Fibroblast of gingiva (primary cell): ENCODE data around the gene UBTD2.
A peak's percentile ranks its signal among the peaks of the same experiment; 100 is the strongest.
"Not testable (repeated sequence)": the region's sequence is repeated elsewhere in the genome, so short reads cannot be mapped to it uniquely, and the experiment has no call there.

Experiments used
- DNase-seq: peaks from one replicate; pipeline ENCODE4 v3.0.0-alpha.2; 2011; ENCODE audit warnings: low read depth

UBTD2 gene

DNA sequence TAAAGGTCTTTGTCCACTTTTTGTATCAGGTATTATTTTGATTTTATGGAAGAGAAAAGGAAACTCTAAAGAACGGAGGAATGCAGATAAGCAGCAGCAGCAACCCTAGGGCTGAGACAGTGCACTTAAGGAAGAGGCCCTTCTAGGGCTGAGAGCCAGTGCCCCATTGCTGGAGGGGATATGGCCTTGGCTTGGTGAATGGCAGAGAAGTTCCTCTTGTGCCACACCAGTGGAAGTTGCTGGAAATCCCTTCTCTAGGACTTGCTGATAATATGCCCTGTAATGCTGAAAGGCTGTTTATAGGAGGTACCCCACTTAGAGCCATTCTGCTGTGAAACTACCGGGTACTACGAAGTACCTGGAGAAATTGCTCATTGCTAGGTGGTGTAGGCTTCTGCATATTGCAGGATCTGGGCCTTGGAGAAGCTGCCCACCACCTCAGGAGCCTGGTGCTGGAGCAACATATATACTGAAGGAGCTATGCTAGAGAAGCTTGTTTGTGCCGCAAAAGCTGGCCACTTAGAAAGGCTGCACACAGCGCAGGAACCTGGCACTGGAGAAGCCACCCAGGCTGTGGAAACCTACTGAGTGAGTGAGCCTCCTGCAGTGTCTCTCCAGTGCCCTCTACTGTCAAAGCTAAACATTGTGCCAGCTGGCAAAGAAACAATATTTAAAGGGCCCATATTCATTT, 9.6 kb upstream of the UBTD2 start:
- peak; percentile 75 for DNase-seq

DNA sequence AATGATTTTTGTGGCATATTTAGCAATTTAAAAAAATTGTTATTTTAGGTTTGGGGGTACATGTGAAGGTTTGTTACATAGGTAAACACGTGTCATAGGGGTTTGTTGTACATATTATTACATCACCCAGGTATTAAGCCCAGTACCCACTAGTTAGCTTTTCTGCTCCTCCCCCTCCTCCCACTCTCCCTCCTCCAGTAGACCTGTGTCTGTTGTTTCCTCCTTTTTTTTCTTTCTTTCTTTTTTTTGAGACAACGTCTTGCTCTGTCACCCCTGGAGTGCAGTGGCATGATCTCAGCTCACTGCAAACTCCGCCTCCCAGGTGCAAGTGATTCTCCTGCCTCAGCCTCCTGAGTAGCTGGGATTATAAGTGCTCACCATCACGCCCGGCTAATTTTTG, 8.3 kb upstream of the UBTD2 start:
- not testable (repeated sequence) for DNase-seq

DNA sequence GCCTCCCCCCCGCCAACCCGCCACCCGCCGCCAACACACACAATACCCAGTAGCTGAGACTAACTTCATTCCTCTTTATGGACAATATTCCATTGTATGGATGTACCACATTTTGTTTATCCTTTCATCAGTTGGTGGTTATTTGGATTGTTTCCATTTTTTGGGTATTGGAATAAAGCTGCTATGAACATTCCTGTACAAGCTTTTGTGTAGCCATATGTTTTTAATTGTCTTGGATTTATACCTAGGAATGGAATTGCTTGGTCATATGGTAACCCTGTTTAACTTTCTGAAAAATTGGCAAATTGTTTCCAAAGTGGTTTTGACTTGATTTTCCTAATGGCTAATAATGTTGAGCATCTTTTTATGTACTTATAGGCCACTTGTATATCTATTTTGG, 4.9 kb upstream of the UBTD2 start:
- DNase-seq, result peak; percentile 54

DNA sequence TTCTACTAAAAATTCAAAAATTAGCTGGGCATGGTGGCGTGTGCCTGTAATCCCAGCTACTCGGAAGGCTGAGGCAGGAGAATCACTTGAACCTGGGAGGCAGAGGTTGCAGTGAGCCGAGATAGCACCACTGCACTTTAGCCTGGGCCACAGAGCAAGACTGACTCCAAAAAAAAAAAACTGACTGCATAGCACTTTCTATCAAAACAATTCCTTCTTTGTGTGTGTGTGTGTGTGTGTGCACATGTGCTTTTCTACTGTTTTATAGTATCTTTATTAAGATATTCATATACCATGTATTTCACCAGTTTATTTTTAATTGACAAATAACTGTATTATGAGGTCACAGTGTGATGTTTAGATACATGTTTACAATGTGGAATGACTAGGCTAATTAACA, 3.6 kb upstream of the UBTD2 start:
- DNase-seq, result not testable (repeated sequence)

DNA sequence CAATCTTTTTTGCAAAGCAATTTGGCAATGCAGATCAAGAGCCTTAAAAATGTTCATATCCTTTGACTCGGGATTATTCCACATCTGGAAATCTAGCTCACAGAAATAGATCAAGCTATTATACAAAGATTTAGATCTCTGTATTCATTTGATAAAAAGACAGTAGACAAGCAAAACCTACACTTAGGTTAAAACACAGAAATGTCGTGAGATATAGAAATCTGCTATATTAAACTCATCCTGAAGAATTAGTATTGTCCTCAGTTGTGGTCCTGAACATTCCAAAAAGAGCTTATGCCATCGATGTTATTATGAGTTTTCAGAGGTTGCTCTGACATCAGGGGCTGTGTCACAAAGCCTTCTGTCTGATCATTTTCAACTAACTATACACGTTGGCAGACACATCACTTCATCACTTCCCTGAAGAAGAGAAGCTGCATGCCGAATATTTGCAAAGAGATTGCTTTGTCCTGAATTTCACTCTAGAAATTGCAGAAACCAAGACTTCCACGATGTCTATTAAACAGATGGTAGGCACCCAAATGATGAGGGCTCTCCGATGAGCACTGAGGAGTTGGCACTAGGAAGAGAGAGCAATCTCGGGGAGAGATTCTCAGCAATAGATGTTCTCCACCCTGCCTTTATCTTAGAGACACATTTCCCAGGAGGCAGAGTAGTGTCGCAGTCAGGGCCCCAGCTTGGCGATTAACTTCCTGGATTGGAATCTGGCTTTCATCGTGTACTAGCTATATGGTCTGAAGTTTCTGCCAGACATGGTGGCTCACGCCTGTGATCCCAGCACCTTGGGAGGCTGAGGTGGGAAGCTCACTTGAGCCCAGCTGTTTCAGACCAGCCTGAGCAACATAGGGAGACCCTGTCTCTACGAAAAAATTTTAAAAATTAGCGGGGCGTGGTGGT, 1.9 kb upstream of the UBTD2 start:
- DNase-seq, result no peak

DNA sequence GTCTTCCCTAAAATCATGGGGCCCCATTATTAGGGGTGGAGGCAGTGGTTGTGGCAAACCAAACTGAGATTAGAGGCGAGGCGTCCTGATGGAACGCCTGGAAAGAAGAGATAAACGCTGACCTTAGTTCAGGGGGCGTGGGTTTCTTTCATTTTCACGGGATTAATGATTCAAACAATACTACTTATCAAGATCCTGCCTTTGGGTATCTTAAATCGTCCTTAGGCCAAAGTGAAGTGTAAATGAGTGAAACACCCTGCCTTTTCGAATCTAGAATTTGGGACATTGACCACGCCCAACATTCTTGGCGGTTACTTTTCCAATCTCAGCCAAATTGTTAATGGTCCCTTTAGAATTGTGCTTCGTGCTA, 1.0 kb upstream of the UBTD2 start:
- no peak for DNase-seq

DNA sequence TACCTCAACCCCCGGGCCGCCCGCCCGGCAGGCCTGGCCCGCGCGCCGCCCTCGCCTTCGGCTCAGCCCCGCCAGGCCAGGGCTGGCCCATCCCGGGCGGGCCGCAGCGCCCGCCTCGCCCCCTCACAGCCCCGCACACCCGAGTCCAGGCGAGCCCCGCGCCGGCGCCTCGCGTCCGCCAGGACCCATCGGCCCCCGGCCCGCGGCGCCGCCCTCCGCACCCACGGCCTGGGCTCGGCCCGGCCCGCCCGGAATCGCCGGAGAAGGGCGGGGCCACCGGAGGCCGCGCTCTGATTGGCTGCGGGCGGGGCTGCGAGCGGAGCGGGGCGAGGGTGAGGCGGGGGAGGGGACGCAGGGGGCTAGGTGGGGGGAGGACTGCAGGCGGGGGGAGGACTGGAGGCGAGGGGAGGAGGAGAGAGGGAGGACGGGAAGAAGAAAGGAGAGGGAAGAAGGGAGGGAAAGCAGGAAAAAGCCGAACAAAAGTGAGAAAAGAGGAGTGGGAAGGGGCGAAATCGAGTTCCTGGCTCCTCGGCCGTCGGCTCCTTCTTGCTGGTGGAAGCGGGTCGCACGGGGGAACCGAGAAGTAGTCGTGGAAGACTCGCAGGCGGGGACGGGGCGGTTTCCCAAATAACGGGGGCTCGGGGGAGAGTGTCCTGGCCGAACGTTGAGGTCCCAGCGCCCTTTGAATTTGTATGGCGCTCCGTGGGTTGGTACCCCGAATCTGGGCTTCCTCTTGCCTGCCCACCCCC, 472 bp upstream of the UBTD2 start:
- DNase-seq, result peak; percentile 84

DNA sequence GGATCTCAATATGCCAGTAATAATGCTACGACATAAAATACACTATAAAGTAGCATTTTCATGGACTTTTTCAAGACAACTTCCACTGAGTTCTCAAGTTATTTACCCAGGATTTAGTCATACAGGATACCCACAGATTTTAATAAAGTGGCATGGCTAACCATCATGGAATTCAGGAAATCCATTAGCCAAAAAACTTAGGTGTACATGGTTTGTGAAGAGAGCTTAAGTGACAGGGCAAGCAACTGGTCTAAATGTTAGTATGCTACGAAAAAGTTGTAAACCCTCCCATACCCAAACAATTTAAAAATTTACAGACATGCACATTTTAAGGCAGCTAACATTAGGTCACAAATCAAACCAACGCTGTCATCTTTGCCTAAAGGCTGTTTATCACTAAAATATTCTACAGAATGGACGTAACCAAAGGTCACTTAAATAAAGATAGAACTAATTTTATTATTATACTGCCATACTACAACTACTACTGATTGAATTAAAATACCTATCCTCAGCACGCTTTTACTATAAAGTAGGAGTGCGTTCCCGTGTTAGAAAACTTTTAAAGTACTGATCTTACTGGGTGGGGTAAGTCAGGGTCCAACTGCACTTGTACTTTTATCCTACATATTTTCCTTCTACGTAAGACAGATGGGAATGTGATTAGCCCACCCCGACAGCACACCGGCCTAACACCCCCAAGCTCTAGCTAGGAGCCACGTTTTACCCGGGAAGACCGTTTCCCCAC, 1.1 kb downstream of the UBTD2 start:
- no peak for DNase-seq

DNA sequence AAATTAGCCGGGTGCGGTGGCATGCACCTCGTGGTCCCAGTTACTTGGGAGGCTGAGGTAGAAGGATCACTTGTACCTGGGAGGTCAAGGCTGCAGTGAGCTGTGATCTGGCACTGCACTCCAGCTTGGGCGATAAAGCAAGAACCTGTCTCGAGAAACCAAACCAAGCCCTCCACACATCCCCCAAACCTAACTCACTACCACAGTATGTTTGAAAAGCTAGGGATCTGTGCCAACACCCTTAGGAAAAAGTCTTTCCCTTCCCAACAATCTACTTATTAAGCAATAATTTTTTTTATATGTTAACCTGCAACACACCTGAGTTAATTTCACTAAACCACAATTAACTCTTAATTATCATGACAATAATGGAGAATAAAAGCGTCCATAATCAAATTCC, 2.2 kb downstream of the UBTD2 start:
- DNase-seq, result no peak

DNA sequence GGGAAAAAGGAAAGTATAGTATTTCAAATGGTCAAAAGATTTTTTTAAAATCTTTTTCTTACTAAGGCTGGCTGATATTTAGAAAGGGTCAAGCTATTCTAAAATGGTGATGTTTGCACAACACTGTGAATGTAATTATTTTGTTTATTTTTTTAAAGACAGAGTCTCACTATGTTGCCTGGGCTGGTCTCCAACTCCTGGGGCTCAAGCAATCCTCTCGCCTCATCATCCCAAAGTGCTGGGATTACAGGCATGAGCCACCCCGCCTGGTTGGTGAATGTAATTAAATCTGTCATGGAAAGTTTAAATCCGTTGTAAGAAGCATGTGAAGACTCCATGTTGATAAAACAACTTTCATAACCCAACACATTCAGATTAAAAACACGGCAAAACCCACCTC, 2.6 kb downstream of the UBTD2 start:
- peak; percentile 97 for DNase-seq

DNA sequence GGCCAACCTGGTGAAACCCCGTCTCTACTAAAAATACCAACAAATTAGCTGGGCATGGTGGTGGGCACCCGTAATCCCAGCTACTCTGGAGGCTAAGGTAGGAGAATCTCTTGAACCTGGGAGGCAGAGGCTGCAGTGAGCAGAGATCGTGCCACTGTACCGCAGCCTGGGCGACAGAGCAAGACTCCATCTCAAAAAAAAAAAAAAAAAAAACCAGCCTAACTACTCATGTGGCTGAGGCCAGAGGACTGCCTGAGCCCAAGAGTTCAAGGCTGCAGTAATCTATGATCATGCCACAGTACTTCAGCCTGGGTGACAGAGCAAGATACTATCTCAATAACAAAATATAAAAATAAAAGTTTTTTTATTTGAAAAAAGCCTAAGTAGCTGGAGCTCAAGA, 3.2 kb downstream of the UBTD2 start:
- no peak for DNase-seq

DNA sequence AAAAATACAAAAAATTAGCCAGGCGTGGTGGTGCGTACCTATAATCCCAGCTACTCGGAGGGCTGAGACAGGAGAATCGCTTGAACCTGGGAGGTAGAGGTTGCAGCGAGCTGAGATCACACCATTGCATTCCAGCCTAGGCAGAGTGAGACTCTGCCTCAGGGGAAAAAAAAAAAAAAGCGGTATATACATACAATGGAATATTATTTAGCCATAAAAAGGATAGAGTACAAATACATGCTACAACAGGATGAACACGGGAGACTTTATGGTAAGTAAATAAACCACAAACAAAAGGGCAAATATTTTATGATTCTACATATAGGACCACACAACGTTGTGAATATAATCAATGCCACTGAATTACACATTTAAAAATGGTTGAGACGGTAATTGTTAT, 5.2 kb downstream of the UBTD2 start:
- DNase-seq, result no peak

DNA sequence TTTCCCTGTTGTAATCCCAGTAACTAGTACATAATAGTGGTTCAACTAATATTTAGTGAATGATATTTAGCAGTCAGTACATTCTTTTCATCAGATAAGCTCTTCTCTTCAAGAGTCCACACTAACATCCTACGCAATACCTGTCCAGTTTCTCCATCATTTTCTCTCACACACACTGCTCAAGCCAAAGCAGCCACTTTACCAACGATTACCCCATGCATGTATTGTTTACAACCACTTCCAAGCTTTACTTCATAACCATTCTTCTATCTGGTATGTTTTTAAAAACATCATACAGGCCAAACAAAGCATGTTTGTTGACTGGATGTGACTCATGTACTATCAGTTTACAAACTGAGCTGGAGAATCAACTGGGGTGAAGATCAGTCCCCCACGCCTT, 7.3 kb downstream of the UBTD2 start:
- peak; percentile 87 for DNase-seq

DNA sequence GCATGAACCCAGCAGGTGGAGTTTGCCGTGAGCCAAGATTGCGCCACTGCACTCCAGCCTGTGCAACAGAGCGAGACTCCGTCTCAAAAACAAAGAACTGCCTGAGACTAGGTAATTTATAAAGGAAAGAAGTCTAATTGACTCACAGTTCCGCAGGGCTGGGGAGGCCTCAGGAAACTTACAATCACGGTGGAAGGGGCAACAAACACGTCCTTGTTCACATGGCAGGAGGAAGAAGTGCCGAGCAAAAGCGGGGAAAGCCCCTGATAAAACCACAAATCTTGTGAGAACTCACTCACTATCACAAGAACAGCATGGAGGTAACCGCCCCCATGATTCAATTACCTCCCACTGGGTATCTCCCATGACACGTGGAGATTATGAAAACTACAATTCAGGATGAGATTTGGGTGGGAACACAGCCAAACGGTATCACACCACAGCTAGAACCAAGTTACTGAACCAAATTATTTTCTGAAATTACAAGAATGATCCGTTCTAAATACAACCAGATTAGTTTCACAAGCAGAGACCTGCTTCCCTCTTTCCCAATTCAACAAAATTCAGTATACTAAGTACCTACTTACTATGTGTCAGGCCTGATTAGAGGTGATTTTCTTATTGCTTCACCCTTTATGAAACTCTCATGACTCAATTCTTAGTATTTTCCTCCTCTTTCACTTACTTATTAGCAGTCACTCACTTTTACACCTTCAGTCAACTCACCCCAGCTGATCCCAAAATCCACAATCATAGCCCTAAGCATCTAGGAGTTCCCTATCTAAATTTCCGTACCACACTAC, 8.4 kb downstream of the UBTD2 start:
- peak; percentile 64 for DNase-seq

DNA sequence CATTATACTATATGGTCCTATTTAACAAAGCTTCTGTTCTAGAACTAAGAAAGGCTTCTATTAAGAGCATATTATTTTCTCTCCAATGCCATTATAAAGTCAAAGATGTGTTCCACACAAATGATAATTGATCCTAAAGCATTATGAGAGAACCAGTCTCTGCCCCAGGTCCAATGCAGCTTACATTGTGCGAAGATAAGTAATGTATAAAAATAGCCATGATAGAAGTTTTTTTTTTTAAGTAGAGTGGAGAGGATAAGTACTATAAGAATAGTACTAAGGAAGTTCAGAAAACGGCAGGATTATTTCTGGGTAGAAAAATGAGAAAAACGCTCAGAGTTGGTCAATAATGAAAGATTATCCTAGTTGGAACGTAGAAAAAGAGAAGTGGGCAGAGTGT, 15.6 kb downstream of the UBTD2 start:
- DNase-seq, result no peak

DNA sequence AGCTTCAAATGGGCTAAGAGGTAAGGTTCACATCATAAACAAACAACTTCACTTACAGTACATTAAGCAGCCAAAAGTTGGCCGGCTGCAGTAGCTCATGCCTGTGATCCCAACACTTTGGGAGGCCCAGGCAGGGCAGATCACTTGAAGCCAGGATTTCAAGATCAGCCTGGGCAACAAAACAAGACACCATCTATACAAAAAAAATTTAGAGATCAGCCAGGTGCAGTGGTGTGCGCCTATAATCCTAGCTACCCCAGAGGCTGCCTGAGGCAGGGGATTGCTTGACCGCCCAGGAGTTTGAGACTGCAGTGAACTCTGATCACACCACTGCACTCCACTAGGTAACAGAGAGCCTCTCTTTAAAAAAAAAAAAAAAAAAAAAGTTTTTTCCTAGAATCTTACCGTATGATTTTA, 16.9 kb downstream of the UBTD2 start:
- peak; percentile 7 for DNase-seq

DNA sequence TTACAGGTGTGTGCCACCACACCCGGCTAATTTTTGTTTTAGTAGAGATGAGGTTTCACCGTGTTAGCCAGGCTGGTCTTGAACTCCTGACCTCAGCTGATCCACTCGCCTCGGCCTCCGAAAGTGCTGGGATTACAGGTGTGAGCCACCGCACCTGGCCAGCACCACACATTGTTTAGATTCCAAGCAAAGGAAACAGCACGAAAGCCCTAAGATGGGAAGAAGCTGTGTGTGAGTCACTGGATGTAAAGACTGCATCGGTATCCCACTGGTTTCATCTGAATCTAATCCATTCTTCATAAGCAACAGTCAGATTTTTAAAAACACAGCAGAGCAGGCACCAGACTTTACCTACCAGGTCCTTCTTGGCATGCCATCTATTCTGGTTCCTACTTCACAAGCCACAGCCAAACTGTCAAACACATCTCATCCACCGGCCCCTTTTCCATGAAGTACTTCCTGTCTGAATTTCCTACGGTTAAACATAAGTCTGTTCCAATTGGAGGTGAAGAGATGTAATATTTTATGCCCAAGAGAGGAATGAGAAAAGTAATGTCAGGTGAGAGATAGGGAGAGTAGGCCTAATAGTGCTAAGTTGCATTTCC, 17.4 kb downstream of the UBTD2 start:
- no peak for DNase-seq

DNA sequence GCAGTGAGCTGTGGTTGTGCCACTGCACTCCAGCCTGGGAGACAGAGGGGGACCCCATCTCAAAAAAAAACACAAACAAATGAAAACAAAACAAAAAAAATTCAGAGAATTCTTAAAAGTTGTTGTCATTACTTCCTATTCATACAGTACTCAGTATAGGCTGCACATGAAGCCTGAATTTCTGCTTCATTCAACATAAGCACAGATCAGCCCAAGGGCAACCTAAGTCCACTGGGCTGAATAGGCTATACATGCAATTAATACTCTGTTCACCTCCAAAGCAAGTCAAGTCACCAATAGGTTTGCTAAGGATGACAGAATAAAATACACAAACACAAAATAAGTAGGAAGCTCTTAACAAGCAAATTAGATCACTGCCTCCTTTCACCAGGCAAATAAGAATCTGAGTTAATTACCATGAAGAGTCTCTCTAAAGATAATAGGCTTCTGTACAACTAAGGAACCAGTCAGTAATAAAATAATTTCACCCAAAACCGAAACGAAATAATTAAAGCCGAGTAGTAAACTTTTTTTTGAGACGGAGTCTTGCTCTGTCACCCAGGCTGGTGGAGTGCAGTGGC, 18.7 kb downstream of the UBTD2 start:
- DNase-seq, result no peak

DNA sequence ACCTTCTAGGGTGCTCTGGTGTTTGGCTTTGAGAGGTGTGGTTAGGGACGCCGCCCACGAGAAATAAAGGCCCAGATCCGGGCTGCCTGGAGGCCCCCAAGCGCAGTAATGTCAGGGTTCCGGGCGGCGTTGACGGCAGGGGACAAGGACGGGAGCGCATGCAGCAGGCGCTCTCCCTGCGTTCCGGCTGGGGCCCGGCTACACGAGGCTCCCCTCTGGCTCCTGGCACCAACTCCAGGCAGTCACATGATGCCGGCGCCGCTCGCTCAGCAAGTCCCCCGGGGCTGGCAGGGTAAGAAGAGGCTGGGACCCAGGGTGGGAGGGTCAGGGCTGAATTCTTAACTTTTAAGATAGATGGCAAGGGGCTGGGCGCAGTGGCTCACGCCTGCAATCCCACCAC, 28.1 kb downstream of the UBTD2 start:
- no peak for DNase-seq

DNA sequence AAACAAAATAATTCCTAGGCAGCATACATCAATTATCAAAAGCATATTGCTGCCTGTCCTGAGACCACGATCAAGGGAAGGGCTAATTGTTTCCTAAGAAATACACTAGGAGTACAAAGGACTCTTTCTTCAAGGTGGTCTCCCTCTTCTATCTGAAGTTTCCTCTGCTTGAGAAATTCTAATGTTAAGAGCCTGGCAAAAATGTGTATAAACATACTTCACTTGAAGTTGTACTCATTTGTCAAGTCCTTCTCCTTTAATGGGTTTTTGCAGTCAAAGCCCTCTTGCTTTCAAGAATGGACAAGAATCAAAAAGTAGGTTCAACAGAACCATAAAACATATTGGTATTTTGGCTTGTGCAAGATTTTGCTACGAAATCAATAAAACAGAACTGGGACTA, 31.1 kb downstream of the UBTD2 start:
- DNase-seq, result no peak
